H1 (cell line): ENCODE measurements around the gene SLC6A18. TPM values are rescaled to one million over a fixed set of nuclear protein-coding genes. Genes with fewer than 3 reads are reported as not detected.

Experiments
- CTCF ChIA-PET: fragments of 300-600 bp; sonication (Branson Sonifier 250); formaldehyde crosslinking; loops from one replicate; lab custom pipeline; 2021; ENCODE audit not compliant: partially characterized antibody; lab: Charles Lee
- POLR2A ChIA-PET: fragments of 300-600 bp; sonication (Branson Sonifier 250); formaldehyde crosslinking; loops from one replicate; lab custom pipeline; 2021; ENCODE audit warnings: inconsistent platforms; ENCODE audit not compliant: partially characterized antibody; lab: Charles Lee
- DNase-seq, 2 experiments: peaks; one replicate each; pipeline versions ENCODE4 v3.0.0 to v3.0.0-alpha.2; 2010 to 2022; ENCODE audit warnings: low spot score in 2 of 2, low read depth in 1 of 2, mixed read lengths in 1 of 2
- FAIRE-seq: peaks from 2 replicates; lab custom pipeline; 2011; peaks lifted over from hg19 to GRCh38; lab: Jason Lieb, UNC
- H2AFZ ChIP-seq: 2 replicates; pipeline ENCODE4 v1.8.1; 2012; ENCODE audit warnings: low read length, inconsistent platforms
- H2AK5ac ChIP-seq: 2 replicates; pipeline ENCODE4 v1.6.1; 2013; ENCODE audit warnings: low read depth, low read length
- H2BK120ac ChIP-seq: replicated peaks from 2 replicates; pipeline ENCODE3; 2013; ENCODE audit warnings: low read depth, low read length, inconsistent platforms
- H2BK12ac ChIP-seq: 2 replicates; pipeline ENCODE4 v1.6.1; 2013; ENCODE audit warnings: low read depth, low read length
- H2BK15ac ChIP-seq: 2 replicates; pipeline ENCODE4 v1.6.1; 2013; ENCODE audit warnings: low read length
- H2BK20ac ChIP-seq: 2 replicates; pipeline ENCODE4 v1.6.1; 2013; ENCODE audit warnings: low read length
- H2BK5ac ChIP-seq: 2 replicates; pipeline ENCODE4 v1.6.1; 2013; ENCODE audit warnings: low read depth, low read length
- H3K14ac ChIP-seq: 2 replicates; pipeline ENCODE4 v1.6.1; 2013; ENCODE audit warnings: inconsistent platforms; ENCODE audit not compliant: insufficient read length
- H3K18ac ChIP-seq: 2 replicates; pipeline ENCODE4 v1.6.1; 2013; ENCODE audit warnings: low read length; ENCODE audit errors: extremely low read depth
- H3K23ac ChIP-seq: 2 replicates; pipeline ENCODE4 v1.6.1; 2013; ENCODE audit warnings: inconsistent platforms; ENCODE audit not compliant: insufficient read length
- H3K23me2 ChIP-seq: 2 replicates; pipeline ENCODE4 v1.6.1; 2013; ENCODE audit warnings: low read depth, low read length
- H3K27ac ChIP-seq: 2 replicates; pipeline ENCODE4 v1.6.1; 2011; ENCODE audit warnings: low read depth, low read length, inconsistent platforms
- H3K27me3 ChIP-seq, 4 experiments: replicated peaks in 1 of 4; 1 replicate in 1 of 4; 2 replicates in 3 of 4; pipeline versions ENCODE4 v1.6.1 to v1.8.1; 2011 to 2013; ENCODE audit warnings: low read length in 3 of 4, mild to moderate bottlenecking in 3 of 4, inconsistent platforms in 2 of 4, mixed read lengths in 2 of 4, moderate library complexity in 1 of 4; ENCODE audit not compliant: control insufficient read depth in 3 of 4, insufficient read depth in 3 of 4; ENCODE audit errors: extremely low read depth in 1 of 4
- H3K36me3 ChIP-seq, 4 experiments: 2 replicates each; pipeline versions ENCODE4 v1.6.1 to v1.8.1; 2011 to 2013; ENCODE audit warnings: mild to moderate bottlenecking in 4 of 4, low read length in 3 of 4, moderate library complexity in 2 of 4, control low read depth in 1 of 4, inconsistent platforms in 1 of 4; ENCODE audit not compliant: insufficient read depth in 4 of 4, control insufficient read depth in 2 of 4
- H3K4ac ChIP-seq: replicated peaks from 2 replicates; pipeline ENCODE3; 2013; ENCODE audit warnings: low read length, low read depth, mixed read lengths, inconsistent platforms; ENCODE audit not compliant: insufficient read length
- H3K4me1 ChIP-seq, 4 experiments: replicated peaks in 1 of 4; 1 replicate in 1 of 4; 2 replicates in 3 of 4; pipeline versions ENCODE4 v1.6.1 to v1.8.1; 2011 to 2013; ENCODE audit warnings: low read length in 3 of 4, inconsistent platforms in 2 of 4, mixed read lengths in 1 of 4; ENCODE audit not compliant: insufficient read depth in 4 of 4, control insufficient read depth in 3 of 4
- H3K4me2 ChIP-seq, 2 experiments: 2 replicates each; pipeline versions ENCODE4 v1.6.1 to v1.8.1; 2011 to 2013; ENCODE audit warnings: low read depth in 2 of 2, low read length in 2 of 2, control low read depth in 1 of 2, inconsistent platforms in 1 of 2, mild to moderate bottlenecking in 1 of 2; ENCODE audit not compliant: insufficient read depth in 1 of 2
- H3K4me3 ChIP-seq, 4 experiments: fragments of 200-600, 300-600 bp in 1 of 4; sonication (generic), shearing (Covaris generic), sonication (Bioruptor Twin) in 1 of 4; 2 replicates each; pipeline versions ENCODE4 v1.5.1 to v1.8.1; 2011 to 2016; ENCODE audit warnings: low read length in 4 of 4, low read depth in 3 of 4, control low read depth in 2 of 4, inconsistent platforms in 2 of 4, mild to moderate bottlenecking in 2 of 4, mixed read lengths in 1 of 4, moderate library complexity in 1 of 4; ENCODE audit not compliant: insufficient read depth in 2 of 4; ENCODE audit errors: extremely low read depth in 1 of 4
- H3K56ac ChIP-seq: replicated peaks from 2 replicates; pipeline ENCODE3; 2013; ENCODE audit warnings: low read depth, mild to moderate bottlenecking, mixed read lengths, low read length, inconsistent platforms; ENCODE audit not compliant: insufficient read length
- H3K79me1 ChIP-seq: 2 replicates; pipeline ENCODE4 v1.6.1; 2013; ENCODE audit warnings: low read depth, low read length, control low read depth
- H3K79me2 ChIP-seq, 2 experiments: 2 replicates each; pipeline versions ENCODE4 v1.6.1 to v1.8.1; 2012 to 2013; ENCODE audit warnings: low read length in 2 of 2, mild to moderate bottlenecking in 2 of 2, inconsistent platforms in 1 of 2; ENCODE audit not compliant: insufficient read depth in 2 of 2, control insufficient read depth in 1 of 2
- H3K9ac ChIP-seq, 4 experiments: replicated peaks in 1 of 4; 1 replicate in 1 of 4; 2 replicates in 3 of 4; pipeline versions ENCODE4 v1.6.1 to v1.8.1; 2011 to 2013; ENCODE audit warnings: low read depth in 3 of 4, low read length in 3 of 4, control low read depth in 2 of 4, mild to moderate bottlenecking in 2 of 4, moderate library complexity in 2 of 4, inconsistent platforms in 1 of 4; ENCODE audit errors: extremely low read depth in 1 of 4
- H3K9me3 ChIP-seq, 2 experiments: 2 replicates each; pipeline versions ENCODE4 v1.6.1 to v1.8.1; 2012 to 2013; ENCODE audit warnings: mild to moderate bottlenecking in 2 of 2, moderate library complexity in 2 of 2, control low read depth in 1 of 2, inconsistent platforms in 1 of 2, low read depth in 1 of 2, low read length in 1 of 2, mixed read lengths in 1 of 2; ENCODE audit not compliant: insufficient read depth in 2 of 2
- H4K20me1 ChIP-seq, 2 experiments: replicated peaks in 1 of 2; 2 replicates each; pipeline versions ENCODE3 to v1.8.1; 2011 to 2013; ENCODE audit warnings: inconsistent platforms in 2 of 2, low read length in 2 of 2, mild to moderate bottlenecking in 1 of 2; ENCODE audit not compliant: insufficient read depth in 2 of 2, control insufficient read depth in 1 of 2
- H4K5ac ChIP-seq: 2 replicates; pipeline ENCODE4 v1.6.1; 2013; ENCODE audit warnings: low read length, low read depth, mixed read lengths, inconsistent platforms; ENCODE audit not compliant: insufficient read length
- H4K8ac ChIP-seq: 2 replicates; pipeline ENCODE4 v1.8.0; 2013; ENCODE audit warnings: mild to moderate bottlenecking, moderate library complexity, low read length, inconsistent platforms; ENCODE audit not compliant: insufficient read depth; ENCODE audit errors: extremely low read depth
- H4K91ac ChIP-seq: replicated peaks from 2 replicates; pipeline ENCODE3; 2013; ENCODE audit warnings: low read length, mixed read lengths, inconsistent platforms; ENCODE audit not compliant: insufficient read length
- BRCA1 ChIP-seq: IDR thresholded peaks from 2 replicates; pipeline ENCODE4 v1.6.1; 2012; ENCODE audit warnings: low read depth, low read length, improper control_type of control experiment
- EZH2 ChIP-seq: fragments of 200-600 bp; sonication (generic); IDR thresholded peaks from 2 replicates; pipeline ENCODE4 v1.7.1; 2012; ENCODE audit warnings: low read depth, mild to moderate bottlenecking, moderate library complexity, low read length, inconsistent platforms; ENCODE audit not compliant: severe bottlenecking
- GABPA ChIP-seq: IDR thresholded peaks from 2 replicates; pipeline ENCODE4 v1.6.1; 2011; ENCODE audit warnings: mild to moderate bottlenecking, low read length, moderate library complexity, borderline replicate concordance; ENCODE audit not compliant: insufficient read depth
- JUN ChIP-seq: IDR thresholded peaks from 2 replicates; pipeline ENCODE4 v1.6.1; 2011; ENCODE audit warnings: low read depth, mild to moderate bottlenecking, improper control_type of control experiment, low read length
- KDM1A ChIP-seq: fragments of 200-600, 300-600 bp; sonication (generic); IDR thresholded peaks from 2 replicates; pipeline ENCODE4 v1.7.1; 2016; ENCODE audit warnings: mild to moderate bottlenecking, low read length, borderline replicate concordance
- KDM4A ChIP-seq: IDR thresholded peaks from one replicate; pipeline ENCODE4 v1.7.1; 2012; ENCODE audit warnings: low read depth, mild to moderate bottlenecking, moderate library complexity, low read length, inconsistent platforms; ENCODE audit not compliant: severe bottlenecking
- NRF1 ChIP-seq: IDR thresholded peaks from 2 replicates; pipeline ENCODE4 v1.6.1; 2011; ENCODE audit warnings: mild to moderate bottlenecking, low read depth, low read length, improper control_type of control experiment
- SP4 ChIP-seq: IDR thresholded peaks from 2 replicates; pipeline ENCODE4 v1.6.1; 2012; ENCODE audit warnings: low read length, inconsistent platforms
- YY1 ChIP-seq: IDR thresholded peaks from 2 replicates; pipeline ENCODE4 v1.6.1; 2011; ENCODE audit warnings: low read depth, mild to moderate bottlenecking, low read length
- ZNF274 ChIP-seq: IDR thresholded peaks from 2 replicates; pipeline ENCODE4 v1.7.0; 2012; ENCODE audit warnings: low read length, borderline replicate concordance; ENCODE audit errors: extremely low read depth
- WGBS, 2 experiments: shearing (Covaris generic) in 1 of 2; methylation state at CpG; one replicate each; pipeline versions ENCODE4 v1.1.6 to v1.1.7; 2013 to 2015; ENCODE audit warnings: low lambda C conversion rate in 2 of 2, mixed read lengths in 2 of 2, inconsistent platforms in 1 of 2, low coverage in 1 of 2, missing lambda C conversion rate in 1 of 2; ENCODE audit not compliant: insufficient replicate concordance in 2 of 2, insufficient coverage in 1 of 2, insufficient read length in 1 of 2; ENCODE audit errors: extremely low coverage in 1 of 2, missing lambda C conversion rate in 1 of 2; 5-methylcytosine and 5-hydroxymethylcytosine counted together
- polyA plus RNA-seq, 7 experiments: library from polyadenylated mRNA; depleted of rRNA in 3 of 7; stranded (reverse) in 5 of 7; unstranded in 2 of 7; fragments of >200 nt in 5 of 7; fragments of 200-250 nt in 2 of 7; gene quantifications; 1 replicate in 5 of 7; 2 replicates in 1 of 7; 4 replicates in 1 of 7; pipeline versions ENCODE4 v1.2.1 to v1.2.3, GENCODE V29; 2011 to 2013; ENCODE audit warnings: missing spikeins in 2 of 7, mixed read lengths in 2 of 7
- total RNA-seq: library from RNA; stranded (reverse); fragmentation: NEBNext Ultra II Directional; extraction: Animal tissue kit (Norgen Biotek cat#: 25700); gene quantifications from 2 replicates; pipeline ENCODE4 v1.2.1, GENCODE V29; 2021
- TF ChIP-seq, protein P1 (sequence below), 3 experiments: IDR thresholded peaks; 1 replicate in 2 of 3; 2 replicates in 1 of 3; pipeline versions ENCODE4 v1.5.1 to v1.6.1; 2011; ENCODE audit warnings: low read length in 3 of 3, mild to moderate bottlenecking in 3 of 3, inconsistent platforms in 2 of 3, low read depth in 1 of 3, moderate library complexity in 1 of 3; ENCODE audit not compliant: insufficient read depth in 1 of 3; ENCODE audit errors: control extremely low read depth in 1 of 3

Gene SLC6A18
- total and polyA plus RNA-seq, 2 of the 8 experiments (the other 6 are each of a cell fraction or from before 2014, with no cell fraction given), result not detected

DNA sequence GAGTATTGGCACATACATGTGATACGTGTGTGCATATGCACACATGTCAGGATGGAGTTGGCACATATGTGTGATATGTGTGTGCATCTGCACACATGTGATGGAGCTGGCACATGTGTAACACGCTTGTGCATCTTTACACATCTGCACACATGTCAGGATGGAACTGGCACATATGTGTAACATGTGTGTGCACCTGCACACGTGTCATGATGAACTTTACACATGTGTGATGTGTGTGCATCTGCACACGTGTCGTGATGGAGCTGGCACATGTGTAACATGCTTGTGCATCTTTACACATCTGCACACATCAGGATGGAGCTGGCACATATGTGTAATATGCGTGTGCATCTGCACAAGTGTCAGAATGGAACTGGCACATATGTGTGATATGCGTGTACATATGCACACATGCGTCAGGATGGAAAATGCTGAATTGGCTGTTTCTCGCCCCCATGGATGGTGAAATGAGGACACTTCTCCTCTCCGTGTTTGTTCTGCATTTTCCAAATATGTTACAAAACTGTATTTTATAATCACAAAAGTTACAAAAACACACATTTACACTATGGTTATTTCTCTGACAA lies 40.0 kb upstream of the SLC6A18 start:
- no peak overlapping the region for H3K4ac ChIP-seq
- no peaks in the 10 kb centered on the region for H3K79me1 ChIP-seq
- peaks cover 0 to 3% of the 10 kb centered on the region in 2 experiments; a peak in 1 of 4 replicates for H3K9me3 ChIP-seq
- no peaks in the 10 kb centered on the region for H3K36me3 ChIP-seq
- no peak overlapping the region for H2BK12ac ChIP-seq
- no peaks in the 10 kb centered on the region for H3K79me2 ChIP-seq
- H2BK120ac ChIP-seq, result no peak overlapping the region
- FAIRE-seq (no peak), DNase-seq (no peak)
- no peak overlapping the region for H2AK5ac ChIP-seq
- H3K18ac ChIP-seq, result no peak overlapping the region
- no peak overlapping the region for H2BK5ac ChIP-seq
- no peak overlapping the region for H2BK15ac ChIP-seq
- H3K27me3 ChIP-seq, result no peaks in the 10 kb centered on the region
- H3K23me2 ChIP-seq, result no peaks in the 10 kb centered on the region
- ChIA-PET CTCF (interaction anchor here (0.6 to 3.6 kb wide), 8 partner anchors 10 to 267 kb away, joined by 3 to 30 read pairs (median 3); no protein-coding TSS in a partner anchor), POLR2A (interaction anchor here (1.1 kb wide), 1 partner anchor 23 kb away, joined by 3 read pairs; no protein-coding TSS in a partner anchor)
- H3K4me1 ChIP-seq, result peaks cover 0 to 3% (median 0%) of the 10 kb centered on the region in 4 experiments; a peak in 1 of 7 replicates
- no peak overlapping the region for H4K91ac ChIP-seq
- WGBS, 2 experiments, result 88% methylated on average over 10 of the region's 10 CpGs; no CpG with 5 or more reads in 1 of the 2 experiments
- no peak overlapping the region for H4K5ac ChIP-seq
- H2BK20ac ChIP-seq, result no peak overlapping the region
- no peak overlapping the region for H3K56ac ChIP-seq
- no peak overlapping the region for H3K4me3 ChIP-seq
- H3K4me2 ChIP-seq, result no peak overlapping the region
- no peak overlapping the region for H3K9ac ChIP-seq
- H3K23ac ChIP-seq, result no peak overlapping the region
- no peak overlapping the region for H3K27ac ChIP-seq
- H4K20me1 ChIP-seq, result no peaks in the 10 kb centered on the region
- H4K8ac ChIP-seq, result no peak overlapping the region
- no peak overlapping the region for H3K14ac ChIP-seq
- no peak overlapping the region for H2AFZ ChIP-seq
- TF ChIP-seq BRCA1 (no peak), KDM4A (no peak), ZNF274 (no peak), EZH2 (no peak), NRF1 (no peak), SP4 (no peak), KDM1A (no peak), GABPA (no peak), JUN (no peak), YY1 (no peak)
- TF ChIP-seq, protein P1, sequence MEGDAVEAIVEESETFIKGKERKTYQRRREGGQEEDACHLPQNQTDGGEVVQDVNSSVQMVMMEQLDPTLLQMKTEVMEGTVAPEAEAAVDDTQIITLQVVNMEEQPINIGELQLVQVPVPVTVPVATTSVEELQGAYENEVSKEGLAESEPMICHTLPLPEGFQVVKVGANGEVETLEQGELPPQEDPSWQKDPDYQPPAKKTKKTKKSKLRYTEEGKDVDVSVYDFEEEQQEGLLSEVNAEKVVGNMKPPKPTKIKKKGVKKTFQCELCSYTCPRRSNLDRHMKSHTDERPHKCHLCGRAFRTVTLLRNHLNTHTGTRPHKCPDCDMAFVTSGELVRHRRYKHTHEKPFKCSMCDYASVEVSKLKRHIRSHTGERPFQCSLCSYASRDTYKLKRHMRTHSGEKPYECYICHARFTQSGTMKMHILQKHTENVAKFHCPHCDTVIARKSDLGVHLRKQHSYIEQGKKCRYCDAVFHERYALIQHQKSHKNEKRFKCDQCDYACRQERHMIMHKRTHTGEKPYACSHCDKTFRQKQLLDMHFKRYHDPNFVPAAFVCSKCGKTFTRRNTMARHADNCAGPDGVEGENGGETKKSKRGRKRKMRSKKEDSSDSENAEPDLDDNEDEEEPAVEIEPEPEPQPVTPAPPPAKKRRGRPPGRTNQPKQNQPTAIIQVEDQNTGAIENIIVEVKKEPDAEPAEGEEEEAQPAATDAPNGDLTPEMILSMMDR (IDR thresholded peaks at IDR 0.05; ENCODE audit: control extremely low read depth in 1 of 3, insufficient read depth in 1 of 3, low read depth in 1 of 3, low read length in 3 of 3), result no peak
